ENCODE measurements around the gene CCDC9B. TPM values are rescaled to one million over a fixed set of nuclear protein-coding genes. Genes with fewer than 3 reads are reported as not detected.

CCDC9B gene
- total and polyA plus RNA-seq, 9 donors: 1.8 to 22.2 (median 7.3) TPM

DNA sequence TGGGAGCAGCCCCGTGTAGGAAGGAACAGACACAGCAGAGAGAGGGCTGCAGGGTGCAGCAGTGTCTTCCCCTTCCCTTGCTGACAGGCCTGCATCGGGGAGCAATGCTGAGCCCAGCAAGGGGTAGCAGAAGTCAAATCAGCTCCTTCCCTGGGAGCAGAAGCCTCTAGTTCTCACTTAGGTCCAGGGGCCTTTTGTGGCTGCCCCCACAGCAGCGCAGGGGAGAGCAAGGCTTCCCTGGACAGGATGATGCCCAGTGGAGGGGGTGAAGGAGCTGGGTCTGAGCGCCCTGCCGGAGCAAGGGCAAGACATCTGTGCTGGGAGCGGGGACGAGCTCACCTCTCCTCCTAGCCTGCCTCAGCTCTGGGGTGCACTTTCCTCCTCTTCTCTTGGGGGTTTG is 33.8 kb downstream of the CCDC9B start:
- intact Hi-C loops (cut with DNase I): no loop called here
- Histone ChIP-seq H3K4me3 (no peak overlapping the region), H3K27me3 (no peaks in the 10 kb centered on the region), H3K36me3 (no peaks in the 10 kb centered on the region), H3K4me1 (ENCODE audit: insufficient read depth) (no peaks in the 10 kb centered on the region), H3K9me3 (no peaks in the 10 kb centered on the region), H3K27ac (no peak overlapping the region)
- no peak for DNase-seq
- WGBS, 3 donors: 75 to 85% (median 77%) methylated on average over 7 of the region's 7 CpGs
- TF ChIP-seq POLR2A (IDR thresholded peaks at IDR 0.05) (no peak), EP300 (IDR thresholded peaks at IDR 0.05) (no peak), CTCF (IDR thresholded peaks at IDR 0.05) (no peak)

DNA sequence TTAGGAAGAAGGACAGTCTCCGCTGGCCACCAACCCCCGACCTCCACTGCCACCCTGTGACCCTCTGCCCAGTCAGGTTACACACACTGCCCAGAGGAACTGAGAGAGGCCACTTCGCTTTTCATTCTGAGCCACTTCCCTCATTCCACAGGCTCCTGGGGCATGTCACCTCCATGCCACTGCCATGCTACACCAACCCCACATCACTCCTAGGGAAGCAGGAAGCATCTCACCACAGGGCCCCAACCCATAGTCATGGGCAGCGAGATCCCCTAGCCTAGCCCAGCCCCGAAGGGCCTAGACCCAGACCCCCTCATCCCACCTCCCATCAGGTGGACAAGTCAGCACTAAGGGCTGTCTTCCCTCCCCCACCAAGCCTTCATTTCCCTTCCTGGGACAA is 34.4 kb downstream of the CCDC9B start:
- Histone ChIP-seq H3K9me3 (no peaks in the 10 kb centered on the region), H3K4me3 (no peak overlapping the region), H3K27me3 (no peaks in the 10 kb centered on the region), H3K36me3 (no peaks in the 10 kb centered on the region), H3K27ac (no peak overlapping the region), H3K4me1 (ENCODE audit: insufficient read depth) (no peaks in the 10 kb centered on the region)
- TF ChIP-seq EP300 (IDR thresholded peaks at IDR 0.05): no peak
- TF ChIP-seq CTCF (IDR thresholded peaks at IDR 0.05): no peak
- TF ChIP-seq POLR2A (IDR thresholded peaks at IDR 0.05): no peak
- DNase-seq: no peak
- 94 to 100% (median 97%) methylated on average over 5 of the region's 5 CpGs for WGBS, 3 donors
- intact Hi-C loops (cut with DNase I): no loop called here

- DNase-seq: no peak
- H3K9me3 ChIP-seq: no peaks in the 10 kb centered on the region
- WGBS, 3 donors: 89 to 92% (median 89%) methylated on average over 4 of the region's 4 CpGs
- no peaks in the 10 kb centered on the region for H3K36me3 ChIP-seq
- H3K4me3 ChIP-seq: no peak overlapping the region
- H3K4me1 ChIP-seq (ENCODE audit: insufficient read depth): no peaks in the 10 kb centered on the region
- H3K27me3 ChIP-seq: no peaks in the 10 kb centered on the region
- TF ChIP-seq EP300 (IDR thresholded peaks at IDR 0.05) (no peak), POLR2A (IDR thresholded peaks at IDR 0.05) (no peak), CTCF (IDR thresholded peaks at IDR 0.05) (no peak)
- no peak overlapping the region for H3K27ac ChIP-seq
- intact Hi-C loops (cut with DNase I): no loop called here
These were observed 35.5 kb downstream of the CCDC9B start for GRCh38 chr15:40305281-40305680.

GRCh38 chr15:40303576-40303975 is 37.2 kb downstream of the CCDC9B start:
- H3K27me3 ChIP-seq: no peaks in the 10 kb centered on the region
- WGBS, 3 donors: 89 to 92% (median 92%) methylated on average over 2 of the region's 2 CpGs
- TF ChIP-seq CTCF (IDR thresholded peaks at IDR 0.05): no peak
- no peak for TF ChIP-seq EP300 (IDR thresholded peaks at IDR 0.05)
- TF ChIP-seq POLR2A (IDR thresholded peaks at IDR 0.05): no peak
- intact Hi-C loops (cut with DNase I): no loop called here
- no peak overlapping the region for H3K4me3 ChIP-seq
- no peaks in the 10 kb centered on the region for H3K36me3 ChIP-seq
- H3K27ac ChIP-seq: no peak overlapping the region
- no peak for DNase-seq
- no peaks in the 10 kb centered on the region for H3K4me1 ChIP-seq (ENCODE audit: insufficient read depth)
- H3K9me3 ChIP-seq: no peaks in the 10 kb centered on the region

DNA sequence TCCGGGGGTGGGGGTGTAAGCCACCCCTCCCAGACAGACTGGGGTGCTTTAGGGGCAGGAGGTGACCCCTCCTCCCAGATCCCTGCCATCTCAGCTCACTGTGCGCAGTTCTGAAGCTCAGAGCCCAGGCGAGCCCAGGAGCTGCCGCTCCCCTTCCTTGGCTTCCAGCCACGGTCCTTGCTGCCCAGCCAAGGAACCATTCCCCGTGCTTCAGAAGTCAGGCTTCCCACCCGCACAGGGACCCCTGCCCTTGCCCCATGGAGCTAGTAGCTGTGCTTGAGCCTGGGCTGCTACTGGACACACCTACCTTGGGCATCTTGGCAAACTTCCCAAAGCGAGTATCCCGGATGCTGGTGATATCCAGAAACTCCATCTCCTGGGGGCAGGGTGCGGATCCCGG is 37.8 kb downstream of the CCDC9B start:
- H3K4me3 ChIP-seq: no peak overlapping the region
- H3K4me1 ChIP-seq (ENCODE audit: insufficient read depth): no peaks in the 10 kb centered on the region
- DNase-seq: no peak
- H3K27me3 ChIP-seq: no peaks in the 10 kb centered on the region
- no peaks in the 10 kb centered on the region for H3K9me3 ChIP-seq
- intact Hi-C loops (cut with DNase I): no loop called here
- H3K27ac ChIP-seq: no peak overlapping the region
- no peak for TF ChIP-seq EP300 (IDR thresholded peaks at IDR 0.05)
- no peak for TF ChIP-seq POLR2A (IDR thresholded peaks at IDR 0.05)
- TF ChIP-seq CTCF (IDR thresholded peaks at IDR 0.05): no peak
- H3K36me3 ChIP-seq: no peaks in the 10 kb centered on the region
- 51 to 65% (median 61%) methylated on average over 10 to 11 of the region's 11 CpGs for WGBS, 3 donors
